ENCODE data around the gene EXOC7. TPM values are rescaled to one million over a fixed set of nuclear protein-coding genes. Genes with fewer than 3 reads are reported as not detected.
A peak's percentile ranks its signal among the peaks of the same experiment; 100 is the strongest.

The EXOC7 gene
- total and polyA plus RNA-seq, 2 of the 8 experiments (the other 6 are each of a cell fraction or from before 2014, with no cell fraction given) = 77.1 to 92.6 TPM

DNA sequence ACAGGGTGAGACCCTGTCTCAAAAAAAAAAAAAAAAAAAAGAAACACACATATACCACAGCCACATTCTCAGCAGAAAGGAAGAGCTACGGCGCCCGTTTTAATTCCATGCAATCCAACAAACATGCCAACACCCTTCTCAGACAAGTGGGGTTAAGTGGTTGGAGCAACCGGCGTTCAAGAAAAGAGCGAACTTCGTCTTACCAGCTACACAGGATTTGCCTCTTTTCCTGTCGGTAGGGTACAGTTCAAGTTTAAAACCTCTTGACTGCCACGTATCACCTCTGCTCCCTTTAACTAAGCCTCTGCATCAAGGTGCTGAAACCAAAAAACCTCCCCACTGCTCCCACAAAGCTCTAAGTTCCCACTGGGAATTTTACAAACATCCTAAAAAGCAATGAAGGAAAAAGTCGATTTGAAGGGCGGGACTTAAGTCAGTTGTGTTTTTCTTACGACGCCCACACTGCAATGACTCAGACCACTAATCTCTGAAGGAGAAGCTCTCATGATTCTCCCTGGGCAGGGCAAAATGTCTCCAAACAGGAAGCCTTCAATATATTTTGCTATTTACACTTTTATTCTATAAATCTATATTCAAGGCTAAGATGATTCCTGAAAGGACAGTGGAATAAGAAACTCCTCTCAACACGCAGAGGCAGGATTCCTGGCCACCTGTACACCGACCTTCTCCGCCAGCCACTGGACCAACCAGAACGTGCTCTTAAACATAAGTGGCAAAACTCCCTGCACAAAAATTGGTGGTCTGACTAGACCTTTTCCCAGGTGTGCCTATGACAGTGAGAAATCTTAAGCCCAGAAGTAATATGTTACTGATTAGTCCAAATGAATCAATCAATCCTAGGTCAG is 50.1 kb downstream of the EXOC7 start:
- H2BK15ac ChIP-seq (ENCODE audit: low read length) = no peak overlapping the region
- 94% methylated on average over 17 of the region's 17 CpGs; no CpG with 5 or more reads in 1 of the 2 experiments for WGBS, 2 experiments (ENCODE audit: extremely low coverage in 1 of 2, insufficient coverage in 1 of 2, insufficient read length in 1 of 2, insufficient replicate concordance in 2 of 2, low coverage in 1 of 2, low lambda C conversion rate in 2 of 2, missing lambda C conversion rate in 1 of 2)
- DNase-seq (ENCODE audit: low read depth in 1 of 2, low spot score in 2 of 2) = no peak
- no peak overlapping the region for H2BK20ac ChIP-seq (ENCODE audit: low read length)
- no peak overlapping the region for H3K4me2 ChIP-seq (ENCODE audit: insufficient read depth in 1 of 2, low read depth in 2 of 2, low read length in 2 of 2)
- H2BK5ac ChIP-seq (ENCODE audit: low read depth, low read length) = no peak overlapping the region
- no peaks in the 10 kb centered on the region for H3K9me3 ChIP-seq (ENCODE audit: insufficient read depth in 2 of 2, low read depth in 1 of 2, low read length in 1 of 2)
- no peaks in the 10 kb centered on the region for H3K79me2 ChIP-seq (ENCODE audit: control insufficient read depth in 1 of 2, insufficient read depth in 2 of 2, low read length in 2 of 2)
- no peak overlapping the region for H2AK5ac ChIP-seq (ENCODE audit: low read depth, low read length)
- no peaks in the 10 kb centered on the region for H3K27me3 ChIP-seq (replicated peaks in 1 of 4; ENCODE audit: control insufficient read depth in 3 of 4, extremely low read depth in 1 of 4, insufficient read depth in 3 of 4, low read length in 3 of 4)
- H4K5ac ChIP-seq (ENCODE audit: insufficient read length, low read depth, low read length) = no peak overlapping the region
- H4K91ac ChIP-seq (replicated peaks; ENCODE audit: insufficient read length, low read length) = no peak overlapping the region
- no peak overlapping the region for H3K4me3 ChIP-seq (ENCODE audit: extremely low read depth in 1 of 4, insufficient read depth in 2 of 4, low read depth in 3 of 4, low read length in 4 of 4)
- H2BK12ac ChIP-seq (ENCODE audit: low read depth, low read length) = no peak overlapping the region
- no peak overlapping the region for H3K23ac ChIP-seq (ENCODE audit: insufficient read length)
- no peaks in the 10 kb centered on the region for H3K23me2 ChIP-seq (ENCODE audit: low read depth, low read length)
- H3K36me3 ChIP-seq (ENCODE audit: control insufficient read depth in 2 of 4, insufficient read depth in 4 of 4, low read length in 3 of 4) = peaks cover 7 to 60% (median 32%) of the 10 kb centered on the region in 4 experiments; a peak in 7 of 8 replicates
- H3K4ac ChIP-seq (replicated peaks; ENCODE audit: insufficient read length, low read depth, low read length) = no peak overlapping the region
- no peak overlapping the region for H2BK120ac ChIP-seq (replicated peaks; ENCODE audit: low read depth, low read length)
- H4K20me1 ChIP-seq (replicated peaks in 1 of 2; ENCODE audit: control insufficient read depth in 1 of 2, insufficient read depth in 2 of 2, low read length in 2 of 2) = peaks cover 0 to 3% of the 10 kb centered on the region in 2 experiments
- ChIA-PET CTCF (ENCODE audit: partially characterized antibody) (interaction anchor here (1.0 to 1.8 kb wide), 3 partner anchors 15 to 48 kb away, joined by 3 to 5 read pairs (median 5); no protein-coding TSS in a partner anchor), POLR2A (ENCODE audit: partially characterized antibody) (no interaction called here)
- no peak for FAIRE-seq
- no peaks in the 10 kb centered on the region; the same call in 1 of the 2 replicates for H3K79me1 ChIP-seq (ENCODE audit: low read depth, low read length)
- no peak overlapping the region for H3K14ac ChIP-seq (ENCODE audit: insufficient read length)
- no peak overlapping the region for H4K8ac ChIP-seq (ENCODE audit: extremely low read depth, insufficient read depth, low read length)
- H3K4me1 ChIP-seq (replicated peaks in 1 of 4; ENCODE audit: control insufficient read depth in 3 of 4, insufficient read depth in 4 of 4, low read length in 3 of 4) = peaks cover 0 to 2% (median 0%) of the 10 kb centered on the region in 4 experiments; a peak in 1 of 7 replicates
- no peak overlapping the region for H3K56ac ChIP-seq (replicated peaks; ENCODE audit: insufficient read length, low read depth, low read length)
- no peak overlapping the region for H2AFZ ChIP-seq (ENCODE audit: low read length)
- peak overlapping the region; percentile 19; the same call in 1 of the 2 replicates for H3K27ac ChIP-seq (ENCODE audit: low read depth, low read length)
- no peak overlapping the region for H3K9ac ChIP-seq (replicated peaks in 1 of 4; ENCODE audit: extremely low read depth in 1 of 4, low read depth in 3 of 4, low read length in 3 of 4)
- H3K18ac ChIP-seq (ENCODE audit: extremely low read depth, low read length) = no peak overlapping the region
- TF ChIP-seq BRCA1 (IDR thresholded peaks at IDR 0.05; ENCODE audit: low read depth, low read length) (no peak), CHD2 (IDR thresholded peaks at IDR 0.05; ENCODE audit: low read length) (no peak), TEAD4 (IDR thresholded peaks at IDR 0.05; ENCODE audit: low read depth, low read length) (no peak), CREB1 (IDR thresholded peaks at IDR 0.05) (no peak), CHD1 (IDR thresholded peaks at IDR 0.05; ENCODE audit: low read depth, low read length) (no peak), BCL11A (IDR thresholded peaks at IDR 0.05; ENCODE audit: low read depth in 2 of 2, low read length in 2 of 2) (no peak), POU5F1 (IDR thresholded peaks at IDR 0.05; ENCODE audit: low read depth, low read length) (no peak), CTBP2 (IDR thresholded peaks at IDR 0.05; ENCODE audit: borderline replicate concordance, insufficient read depth, insufficient read length, low read length) (no peak), SP2 (IDR thresholded peaks at IDR 0.05; ENCODE audit: low read length) (no peak)
- TF ChIP-seq, protein P1, sequence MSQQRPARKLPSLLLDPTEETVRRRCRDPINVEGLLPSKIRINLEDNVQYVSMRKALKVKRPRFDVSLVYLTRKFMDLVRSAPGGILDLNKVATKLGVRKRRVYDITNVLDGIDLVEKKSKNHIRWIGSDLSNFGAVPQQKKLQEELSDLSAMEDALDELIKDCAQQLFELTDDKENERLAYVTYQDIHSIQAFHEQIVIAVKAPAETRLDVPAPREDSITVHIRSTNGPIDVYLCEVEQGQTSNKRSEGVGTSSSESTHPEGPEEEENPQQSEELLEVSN (IDR thresholded peaks at IDR 0.05) = no peak

Data from H1 (cell line).